ENCODE measurements around the gene DGCR6L. TPM values are rescaled to one million over a fixed set of nuclear protein-coding genes. Genes with fewer than 3 reads are reported as not detected.
"Not testable (repeated sequence)": the region's sequence is repeated elsewhere in the genome, so short reads cannot be mapped to it uniquely, and the experiment has no call there.

DGCR6L gene
- total and polyA plus RNA-seq, 10 of the 15 experiments (the other 5 are each of a cell fraction or from before 2014, with no cell fraction given): 1.6 to 62.8 (median 22.6) TPM

- FAIRE-seq; intact Hi-C loops (cut with micrococcal nuclease; ENCODE audit: unreplicated experiment); H4K20me1 ChIP-seq (ENCODE audit: control insufficient read depth, insufficient read depth); H3K4me2 ChIP-seq (ENCODE audit: control insufficient read depth, insufficient read depth); H3K27ac ChIP-seq (ENCODE audit: control insufficient read depth, insufficient read depth); H2AFZ ChIP-seq (ENCODE audit: control insufficient read depth, low read depth, low read length); CTCF ChIA-PET; H3K4me1 ChIP-seq (ENCODE audit: control insufficient read depth, insufficient read depth, low read length); H3K27me3 ChIP-seq (replicated peaks in 1 of 2; ENCODE audit: control insufficient read depth in 2 of 2, insufficient read depth in 2 of 2, low read length in 1 of 2); H3K9ac ChIP-seq (ENCODE audit: control insufficient read depth, insufficient read depth, low read length); H3K36me3 ChIP-seq (ENCODE audit: control insufficient read depth in 2 of 2, insufficient read depth in 2 of 2, low read length in 1 of 2); in situ Hi-C loops (cut with MboI); POLR2A ChIA-PET; H3K9me3 ChIP-seq (replicated peaks; ENCODE audit: control insufficient read depth, insufficient read depth, low read length); ATAC-seq; SMC1A ChIA-PET (ENCODE audit: uncharacterized antibody, unreplicated experiment); BruUV-seq (replicated peaks); DNase-seq (ENCODE audit: low read depth, low spot score); RAD21 ChIA-PET (ENCODE audit: unreplicated experiment); H3K4me3 ChIP-seq; H3K79me2 ChIP-seq (ENCODE audit: control insufficient read depth, insufficient read depth, low read length): not testable (repeated sequence)
- WGBS (ENCODE audit: insufficient coverage, insufficient replicate concordance, low lambda C conversion rate, missing lambda C conversion rate): 78% methylated on average over 2 of the region's 2 CpGs
These were observed 18.4 kb upstream of the DGCR6L start for GRCh38 chr22:20338291-20338690.

GRCh38 chr22:20337807-20338206 lies 17.9 kb upstream of the DGCR6L start:
- H3K4me1 ChIP-seq (ENCODE audit: control insufficient read depth, insufficient read depth, low read length); H3K27me3 ChIP-seq (replicated peaks in 1 of 2; ENCODE audit: control insufficient read depth in 2 of 2, insufficient read depth in 2 of 2, low read length in 1 of 2); H3K36me3 ChIP-seq (ENCODE audit: control insufficient read depth in 2 of 2, insufficient read depth in 2 of 2, low read length in 1 of 2); DNase-seq (ENCODE audit: low read depth, low spot score); H3K79me2 ChIP-seq (ENCODE audit: control insufficient read depth, insufficient read depth, low read length); in situ Hi-C loops (cut with MboI); H2AFZ ChIP-seq (ENCODE audit: control insufficient read depth, low read depth, low read length); intact Hi-C loops (cut with micrococcal nuclease; ENCODE audit: unreplicated experiment); BruUV-seq (replicated peaks); ATAC-seq; FAIRE-seq; H3K9me3 ChIP-seq (replicated peaks; ENCODE audit: control insufficient read depth, insufficient read depth, low read length); POLR2A ChIA-PET; H3K4me2 ChIP-seq (ENCODE audit: control insufficient read depth, insufficient read depth); SMC1A ChIA-PET (ENCODE audit: uncharacterized antibody, unreplicated experiment); RAD21 ChIA-PET (ENCODE audit: unreplicated experiment); H3K27ac ChIP-seq (ENCODE audit: control insufficient read depth, insufficient read depth); H4K20me1 ChIP-seq (ENCODE audit: control insufficient read depth, insufficient read depth); H3K9ac ChIP-seq (ENCODE audit: control insufficient read depth, insufficient read depth, low read length); CTCF ChIA-PET; H3K4me3 ChIP-seq: not testable (repeated sequence)
- 63% methylated on average over 3 of the region's 3 CpGs for WGBS (ENCODE audit: insufficient coverage, insufficient replicate concordance, low lambda C conversion rate, missing lambda C conversion rate)

DNA sequence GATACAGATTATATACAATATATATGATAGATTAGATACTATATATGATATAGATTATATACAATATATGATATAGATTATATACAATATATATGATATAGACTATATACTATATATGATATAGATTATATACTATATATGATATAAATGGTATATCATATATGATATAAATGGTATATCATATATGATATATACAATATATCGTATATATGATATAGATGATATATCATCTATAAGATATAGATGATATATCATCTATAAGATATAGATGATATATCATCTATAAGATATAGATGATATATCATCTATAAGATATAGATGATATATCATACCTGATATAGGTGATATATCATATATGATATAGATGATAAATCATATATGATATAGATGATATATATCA lies 16.7 kb upstream of the DGCR6L start:
- H3K4me1 ChIP-seq (ENCODE audit: control insufficient read depth, insufficient read depth, low read length); H3K27me3 ChIP-seq (replicated peaks in 1 of 2; ENCODE audit: control insufficient read depth in 2 of 2, insufficient read depth in 2 of 2, low read length in 1 of 2); H3K9ac ChIP-seq (ENCODE audit: control insufficient read depth, insufficient read depth, low read length); H3K9me3 ChIP-seq (replicated peaks; ENCODE audit: control insufficient read depth, insufficient read depth, low read length); H3K27ac ChIP-seq (ENCODE audit: control insufficient read depth, insufficient read depth); DNase-seq (ENCODE audit: low read depth, low spot score); H3K79me2 ChIP-seq (ENCODE audit: control insufficient read depth, insufficient read depth, low read length); H3K4me3 ChIP-seq; intact Hi-C loops (cut with micrococcal nuclease; ENCODE audit: unreplicated experiment); BruUV-seq (replicated peaks); H4K20me1 ChIP-seq (ENCODE audit: control insufficient read depth, insufficient read depth); H3K36me3 ChIP-seq (ENCODE audit: control insufficient read depth in 2 of 2, insufficient read depth in 2 of 2, low read length in 1 of 2); FAIRE-seq; H3K4me2 ChIP-seq (ENCODE audit: control insufficient read depth, insufficient read depth); H2AFZ ChIP-seq (ENCODE audit: control insufficient read depth, low read depth, low read length); SMC1A ChIA-PET (ENCODE audit: uncharacterized antibody, unreplicated experiment); ATAC-seq; POLR2A ChIA-PET; CTCF ChIA-PET; in situ Hi-C loops (cut with MboI); RAD21 ChIA-PET (ENCODE audit: unreplicated experiment): not testable (repeated sequence)
- 90% methylated on average over 1 of the region's 1 CpG for WGBS (ENCODE audit: insufficient coverage, insufficient replicate concordance, low lambda C conversion rate, missing lambda C conversion rate)

DNA sequence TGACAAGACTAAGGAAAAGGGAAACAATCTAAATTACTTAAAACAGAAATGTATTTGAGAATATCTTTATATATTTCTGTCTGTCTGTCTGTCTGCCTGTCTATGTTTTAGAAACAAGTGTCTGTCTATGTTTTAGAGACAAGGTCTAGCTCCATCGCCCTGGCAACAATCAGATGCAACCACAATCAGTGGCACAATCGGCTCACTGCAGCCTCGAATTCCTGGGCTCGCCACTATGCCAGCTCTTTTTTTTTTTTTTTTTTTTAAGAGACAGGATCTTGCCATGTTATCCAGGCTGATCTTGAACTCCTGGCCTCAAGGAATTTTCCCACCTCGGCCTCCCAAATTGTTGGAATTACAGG lies 8.7 kb upstream of the DGCR6L start:
- BruUV-seq (replicated peaks); ATAC-seq: not testable (repeated sequence)

More for the DNA sequence above, 8.7 kb upstream of the DGCR6L start:
- SMC1A ChIA-PET (ENCODE audit: uncharacterized antibody, unreplicated experiment); H3K27me3 ChIP-seq (replicated peaks in 1 of 2; ENCODE audit: control insufficient read depth in 2 of 2, insufficient read depth in 2 of 2, low read length in 1 of 2); RAD21 ChIA-PET (ENCODE audit: unreplicated experiment); H3K4me2 ChIP-seq (ENCODE audit: control insufficient read depth, insufficient read depth); POLR2A ChIA-PET; FAIRE-seq; H2AFZ ChIP-seq (ENCODE audit: control insufficient read depth, low read depth, low read length); H4K20me1 ChIP-seq (ENCODE audit: control insufficient read depth, insufficient read depth); intact Hi-C loops (cut with micrococcal nuclease; ENCODE audit: unreplicated experiment); H3K9ac ChIP-seq (ENCODE audit: control insufficient read depth, insufficient read depth, low read length); H3K4me3 ChIP-seq; in situ Hi-C loops (cut with MboI); H3K79me2 ChIP-seq (ENCODE audit: control insufficient read depth, insufficient read depth, low read length); H3K4me1 ChIP-seq (ENCODE audit: control insufficient read depth, insufficient read depth, low read length); DNase-seq (ENCODE audit: low read depth, low spot score); H3K9me3 ChIP-seq (replicated peaks; ENCODE audit: control insufficient read depth, insufficient read depth, low read length); H3K36me3 ChIP-seq (ENCODE audit: control insufficient read depth in 2 of 2, insufficient read depth in 2 of 2, low read length in 1 of 2); H3K27ac ChIP-seq (ENCODE audit: control insufficient read depth, insufficient read depth): not testable (repeated sequence)
- CTCF ChIA-PET: interaction anchor here (0.6 kb wide), 1 partner anchor 393 kb away, joined by 3 read pairs; no protein-coding TSS in a partner anchor
- 23% methylated on average over 4 of the region's 5 CpGs for WGBS (ENCODE audit: insufficient coverage, insufficient replicate concordance, low lambda C conversion rate, missing lambda C conversion rate)

All from GM12878 (cell line).